Measurements from ENCODE around the gene KRT9. TPM values are rescaled to one million over a fixed set of nuclear protein-coding genes. Genes with fewer than 3 reads are reported as not detected.

KRT9 gene
- total RNA-seq, 1 donor from 2014 or later, result not detected

- Mint-ChIP-seq H3K4me1 (ENCODE audit: low read depth) (peaks cover 46% of the 10 kb centered on the region), H3K9me3 (ENCODE audit: low read depth) (no peaks in the 10 kb centered on the region), H3K4me3 (ENCODE audit: low read depth) (no peak overlapping the region), H3K27ac (no peak overlapping the region), H3K36me3 (ENCODE audit: insufficient read depth) (no peaks in the 10 kb centered on the region), H3K27me3 (no peaks in the 10 kb centered on the region)
- no peak for TF ChIP-seq CTCF (IDR thresholded peaks at IDR 0.05; ENCODE audit: unreplicated experiment)
- no peak for DNase-seq (ENCODE audit: low spot score, unreplicated experiment)
Measured at GRCh38 chr17:41539071-41539492, 32.8 kb downstream of the KRT9 start.

DNA sequence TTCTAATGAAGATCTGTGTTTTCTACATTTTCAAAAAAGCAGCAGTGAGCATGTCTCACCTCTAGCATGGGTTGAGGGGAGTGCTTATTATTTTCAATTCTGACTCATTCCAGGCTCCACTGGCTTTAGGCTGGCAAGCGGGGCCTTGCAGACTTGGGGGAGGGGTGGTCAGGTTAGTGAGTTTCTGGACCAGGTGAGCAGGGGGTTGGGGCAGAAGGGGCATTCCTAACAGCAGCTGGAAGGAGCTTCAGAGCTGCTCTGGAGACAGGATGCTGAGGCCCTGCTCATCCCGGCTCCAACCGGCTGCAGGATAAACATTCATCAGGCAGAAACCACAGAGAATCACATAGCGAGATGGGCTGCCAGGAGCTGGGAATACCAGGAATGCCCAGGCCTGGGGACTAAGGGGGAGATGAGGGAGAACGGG lies 33.3 kb downstream of the KRT9 start:
- Mint-ChIP-seq H3K4me3 (ENCODE audit: low read depth) (no peak overlapping the region), H3K27ac (no peak overlapping the region)

GRCh38 chr17:41537990-41538389 lies 33.9 kb downstream of the KRT9 start:
- no peak overlapping the region for H3K27ac Mint-ChIP-seq
- DNase-seq (ENCODE audit: low spot score, unreplicated experiment), result no peak
- TF ChIP-seq CTCF (IDR thresholded peaks at IDR 0.05; ENCODE audit: unreplicated experiment), result no peak
- H3K36me3 Mint-ChIP-seq (ENCODE audit: insufficient read depth), result no peaks in the 10 kb centered on the region
- H3K4me1 Mint-ChIP-seq (ENCODE audit: low read depth), result peaks cover 46% of the 10 kb centered on the region
- no peaks in the 10 kb centered on the region for H3K9me3 Mint-ChIP-seq (ENCODE audit: low read depth)
- no peaks in the 10 kb centered on the region for H3K27me3 Mint-ChIP-seq
- no peak overlapping the region for H3K4me3 Mint-ChIP-seq (ENCODE audit: low read depth)

More for the DNA sequence above, 33.3 kb downstream of the KRT9 start:
- Mint-ChIP-seq H3K27me3 (no peaks in the 10 kb centered on the region), H3K36me3 (ENCODE audit: insufficient read depth) (no peaks in the 10 kb centered on the region), H3K9me3 (ENCODE audit: low read depth) (no peaks in the 10 kb centered on the region), H3K4me1 (ENCODE audit: low read depth) (peaks cover 46% of the 10 kb centered on the region)
- TF ChIP-seq CTCF (IDR thresholded peaks at IDR 0.05; ENCODE audit: unreplicated experiment), result no peak
- DNase-seq (ENCODE audit: low spot score, unreplicated experiment), result no peak

DNA sequence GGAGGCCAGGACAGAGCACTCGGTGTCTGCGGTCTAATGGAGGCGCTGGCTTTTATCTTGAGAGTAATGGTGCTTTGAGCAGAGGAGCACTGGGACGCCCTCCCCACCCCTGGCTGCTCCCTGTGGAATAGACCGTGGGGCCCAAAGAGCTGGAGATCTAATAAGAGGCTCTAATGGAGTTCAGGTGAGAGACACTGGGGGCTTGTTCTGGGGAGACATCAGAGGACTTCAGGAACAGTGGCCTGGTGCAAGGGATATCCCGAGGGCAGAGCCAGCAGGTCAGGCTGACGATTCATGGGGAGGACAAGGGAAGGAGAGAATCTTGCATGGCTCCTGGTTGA lies 34.3 kb downstream of the KRT9 start:
- peak overlapping the region; percentile 82 for H3K27ac Mint-ChIP-seq
- no peak for DNase-seq (ENCODE audit: low spot score, unreplicated experiment)
- H3K27me3 Mint-ChIP-seq, result no peaks in the 10 kb centered on the region
- no peak overlapping the region for H3K4me3 Mint-ChIP-seq (ENCODE audit: low read depth)
- no peak for TF ChIP-seq CTCF (IDR thresholded peaks at IDR 0.05; ENCODE audit: unreplicated experiment)
- no peaks in the 10 kb centered on the region for H3K36me3 Mint-ChIP-seq (ENCODE audit: insufficient read depth)
- no peaks in the 10 kb centered on the region for H3K9me3 Mint-ChIP-seq (ENCODE audit: low read depth)
- H3K4me1 Mint-ChIP-seq (ENCODE audit: low read depth), result peaks cover 46% of the 10 kb centered on the region

- Mint-ChIP-seq H3K4me1 (ENCODE audit: low read depth) (peaks cover 46% of the 10 kb centered on the region), H3K4me3 (ENCODE audit: low read depth) (no peak overlapping the region), H3K36me3 (ENCODE audit: insufficient read depth) (no peaks in the 10 kb centered on the region), H3K27me3 (no peaks in the 10 kb centered on the region), H3K9me3 (ENCODE audit: low read depth) (no peaks in the 10 kb centered on the region), H3K27ac (peak overlapping the region; percentile 82)
- no peak for DNase-seq (ENCODE audit: low spot score, unreplicated experiment)
- no peak for TF ChIP-seq CTCF (IDR thresholded peaks at IDR 0.05; ENCODE audit: unreplicated experiment)
Measured at GRCh38 chr17:41536741-41537613, 34.9 kb downstream of the KRT9 start.
